Esophagus squamous epithelium (tissue), 5 donors: ENCODE data around the gene PRKG1. TPM values are rescaled to one million over a fixed set of nuclear protein-coding genes. Genes with fewer than 3 reads are reported as not detected.

Experiments
- DNase-seq: peaks from one replicate; lab custom pipeline; 2025; lab: John Stamatoyannopoulos, UW
- H3K27ac ChIP-seq, 4 donors: fragments of 200-600 bp; sonication (generic); one replicate each; pipeline ENCODE4 v1.5.1; 2016 to 2019; ENCODE audit warnings: mild to moderate bottlenecking in 1 of 4
- H3K27me3 ChIP-seq, 4 donors: fragments of 200-600 bp; sonication (generic); 1 replicate in 3 of 4; 2 replicates in 1 of 4; pipeline versions ENCODE4 v1.5.1 to v1.6.0; 2017 to 2021; ENCODE audit warnings: antibody characterized with exemption in 1 of 4
- H3K36me3 ChIP-seq, 3 donors: fragments of 200-600 bp; sonication (generic); one replicate each; pipeline ENCODE4 v1.5.1; 2016 to 2019
- H3K4me1 ChIP-seq, 3 donors: fragments of 200-600 bp; sonication (generic); one replicate each; pipeline ENCODE4 v1.5.1; 2017 to 2019
- H3K4me3 ChIP-seq, 4 donors: fragments of 200-600 bp; sonication (generic); 1 replicate in 3 of 4; 2 replicates in 1 of 4; pipeline ENCODE4 v1.5.1; 2016 to 2019; ENCODE audit warnings: mild to moderate bottlenecking in 2 of 4, moderate library complexity in 1 of 4
- H3K9me3 ChIP-seq, 3 donors: fragments of 200-600 bp; sonication (generic); one replicate each; pipeline ENCODE4 v1.5.1; 2016 to 2019
- CTCF ChIP-seq, 6 experiments: fragments of 450-650 bp in 4 of 6; fragments of 200-600 bp in 2 of 6; sonication (generic) in 2 of 6; IDR thresholded peaks; one replicate each; pipeline ENCODE4 v1.5.1; 2016 to 2019; ENCODE audit warnings: antibody characterized with exemption in 6 of 6, mild to moderate bottlenecking in 4 of 6, moderate library complexity in 4 of 6
- POLR2A ChIP-seq, 4 donors: fragments of 450-650 bp; IDR thresholded peaks; one replicate each; pipeline ENCODE4 v1.6.1; 2017; ENCODE audit warnings: antibody characterized with exemption in 4 of 4, mild to moderate bottlenecking in 4 of 4, moderate library complexity in 3 of 4
- WGBS, 2 donors: methylation state at CpG; one replicate each; pipeline ENCODE4 v1.1.5; 2018; 5-methylcytosine and 5-hydroxymethylcytosine counted together
- intact Hi-C: fragments of 100-400 bp; cut with DNase I; formaldehyde crosslinking; loops from one replicate; pipeline ENCODE4 v1.15.0; 2022
- total RNA-seq, 4 donors: library from RNA; depleted of rRNA; stranded (reverse); fragments of >200 nt; gene quantifications; one replicate each; pipeline ENCODE4 v1.1.0, GENCODE V29; 2016
- donor health status: DM: yes; HTN: yes; CAD: no.

Gene PRKG1
- total RNA-seq, 4 donors from 2014 or later: 2.0 to 10.9 (median 3.8) TPM

DNA sequence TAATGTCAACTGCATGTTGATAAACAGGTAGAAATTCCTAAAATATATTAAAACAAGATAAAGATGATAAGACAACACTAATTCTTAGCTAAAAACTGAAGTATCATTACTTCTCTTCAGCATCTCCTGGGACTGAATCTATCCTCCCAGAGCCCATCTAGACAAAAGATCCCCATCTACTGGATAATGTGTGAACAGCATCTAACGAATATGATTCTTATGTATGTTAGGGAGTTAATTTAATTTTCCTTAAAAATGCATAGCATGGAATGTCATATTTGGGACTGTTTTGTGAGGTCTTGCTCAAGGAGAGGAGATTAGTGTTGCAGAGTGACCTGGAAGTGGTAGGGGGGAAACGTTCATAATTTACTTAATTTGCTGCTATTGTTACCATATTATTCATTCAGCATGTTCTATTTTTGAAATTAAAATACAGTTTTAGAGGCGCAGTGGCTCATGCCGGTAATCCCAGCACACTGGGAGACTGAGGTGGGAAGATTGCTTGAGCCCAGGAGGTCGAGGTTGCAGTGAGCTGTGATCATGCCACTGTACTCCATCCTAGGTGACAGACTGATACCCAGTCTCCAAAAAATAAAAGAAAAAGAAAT lies 930.2 kb downstream of the PRKG1 start:
- no peak for DNase-seq
- TF ChIP-seq CTCF (IDR thresholded peaks at IDR 0.05) (peak; percentile 16 to 62 (median 28)), POLR2A (IDR thresholded peaks at IDR 0.05) (no peak)
- H3K36me3 ChIP-seq: no peaks in the 10 kb centered on the region
- H3K27ac ChIP-seq: no peak overlapping the region
- H3K4me3 ChIP-seq: no peak overlapping the region
- H3K4me1 ChIP-seq: no peaks in the 10 kb centered on the region
- no peaks in the 10 kb centered on the region for H3K9me3 ChIP-seq
- H3K27me3 ChIP-seq: no peaks in the 10 kb centered on the region
- intact Hi-C loops: no loop called here
- 41 to 56% methylated on average over 5 of the region's 5 CpGs for WGBS, 2 donors

DNA sequence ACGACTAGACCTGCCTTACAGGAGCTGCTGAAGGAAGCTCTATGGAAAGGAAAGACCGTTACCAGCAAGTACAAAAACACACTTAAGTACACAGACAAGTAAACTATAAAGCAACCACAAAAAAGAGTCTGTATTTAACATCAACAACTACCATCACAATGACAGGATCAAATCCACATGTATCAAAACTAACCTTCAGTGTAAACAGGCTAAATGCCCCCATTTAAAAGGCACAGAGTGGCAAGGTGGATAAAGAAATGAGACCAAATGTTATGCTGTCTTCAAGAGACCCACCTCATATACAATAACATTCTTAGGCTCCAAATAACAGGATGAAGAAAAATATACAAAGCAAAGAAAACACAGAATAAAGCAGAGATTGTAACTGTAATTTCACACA lies 932.8 kb downstream of the PRKG1 start:
- TF ChIP-seq CTCF (IDR thresholded peaks at IDR 0.05) (no peak), POLR2A (IDR thresholded peaks at IDR 0.05) (no peak)
- Histone ChIP-seq H3K27me3 (no peaks in the 10 kb centered on the region), H3K4me1 (no peaks in the 10 kb centered on the region), H3K36me3 (no peaks in the 10 kb centered on the region), H3K27ac (no peak overlapping the region), H3K4me3 (no peak overlapping the region), H3K9me3 (no peaks in the 10 kb centered on the region)
- DNase-seq: no peak
- intact Hi-C loops: no loop called here
- WGBS, 2 donors: 58 to 78% methylated on average over 2 of the region's 2 CpGs

DNA sequence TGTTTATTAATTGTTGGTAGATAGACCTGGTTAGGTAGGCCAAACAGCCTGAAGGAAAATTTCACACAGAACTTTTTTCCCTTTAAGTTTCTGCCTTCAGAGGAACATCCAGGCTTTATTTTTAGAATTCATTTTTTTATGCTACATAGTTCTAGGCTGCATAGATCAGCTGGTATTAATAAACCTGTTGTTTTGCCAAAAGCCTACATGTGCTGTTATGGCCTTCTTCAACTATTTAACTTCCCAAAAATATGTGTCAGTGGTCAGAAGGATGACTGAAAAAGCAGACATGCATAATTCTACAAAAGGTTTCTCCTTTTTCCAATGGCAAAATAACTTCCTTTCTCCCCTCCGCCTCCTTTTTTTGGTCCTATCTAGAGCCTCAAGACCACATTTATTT lies 936.8 kb downstream of the PRKG1 start:
- intact Hi-C loops: no loop called here
- WGBS, 2 donors: 94 to 96% methylated on average over 1 of the region's 1 CpG
- no peaks in the 10 kb centered on the region for H3K27me3 ChIP-seq
- TF ChIP-seq POLR2A (IDR thresholded peaks at IDR 0.05) (no peak), CTCF (IDR thresholded peaks at IDR 0.05) (no peak)
- no peaks in the 10 kb centered on the region for H3K36me3 ChIP-seq
- no peak overlapping the region for H3K27ac ChIP-seq
- no peaks in the 10 kb centered on the region for H3K9me3 ChIP-seq
- no peaks in the 10 kb centered on the region for H3K4me1 ChIP-seq
- DNase-seq: no peak
- H3K4me3 ChIP-seq: no peak overlapping the region

DNA sequence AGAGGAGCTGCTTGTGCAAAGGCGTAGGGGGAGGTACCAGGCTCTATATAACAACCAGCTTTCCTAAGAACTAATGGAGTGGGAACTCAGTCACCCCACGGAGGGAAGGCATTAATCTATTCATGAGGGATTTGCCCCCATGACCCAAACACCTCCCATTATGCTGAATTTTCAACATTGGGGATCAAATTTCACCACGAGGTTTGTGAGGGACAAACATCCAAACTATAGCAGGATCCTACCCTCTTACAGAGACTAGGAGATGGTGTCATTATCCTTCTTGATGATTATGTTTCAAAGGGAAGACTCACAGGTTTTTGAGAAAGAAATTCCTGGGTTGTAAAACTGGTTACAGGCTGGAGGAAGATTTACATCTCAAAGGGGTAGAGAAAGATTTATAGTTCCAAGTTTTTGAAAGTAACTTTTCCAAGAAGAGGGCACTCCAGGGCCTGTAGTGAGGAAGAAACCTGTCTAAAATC lies 944.8 kb downstream of the PRKG1 start:
- intact Hi-C loops: no loop called here
- H3K36me3 ChIP-seq: no peaks in the 10 kb centered on the region
- H3K27ac ChIP-seq: no peak overlapping the region
- TF ChIP-seq POLR2A (IDR thresholded peaks at IDR 0.05): no peak
- TF ChIP-seq CTCF (IDR thresholded peaks at IDR 0.05): no peak
- H3K4me3 ChIP-seq: no peak overlapping the region
- H3K27me3 ChIP-seq: no peaks in the 10 kb centered on the region
- WGBS, 2 donors: 28 to 36% methylated on average over 3 of the region's 3 CpGs
- no peak for DNase-seq
- H3K4me1 ChIP-seq: no peaks in the 10 kb centered on the region
- H3K9me3 ChIP-seq: no peaks in the 10 kb centered on the region

DNA sequence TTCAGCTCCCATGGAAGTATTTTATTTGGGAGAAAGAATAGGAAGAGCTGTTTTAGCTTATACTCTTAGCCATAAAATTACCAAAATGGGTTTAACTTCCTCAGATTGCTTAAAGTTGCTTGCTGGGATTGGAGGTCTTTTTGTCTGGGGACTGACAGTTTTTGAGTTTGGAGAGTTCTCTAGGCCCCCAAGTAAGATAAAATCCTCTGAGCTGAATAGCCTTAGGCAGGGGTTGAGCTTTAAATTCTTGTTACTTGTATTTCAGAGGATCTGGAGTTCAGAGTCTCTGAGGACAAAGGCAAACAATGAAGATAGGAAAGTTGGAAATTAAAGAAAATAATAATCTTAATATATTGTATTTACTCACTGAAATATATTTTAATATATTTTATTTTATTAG lies 945.4 kb downstream of the PRKG1 start:
- no peak overlapping the region for H3K4me3 ChIP-seq
- DNase-seq: no peak

More for the DNA sequence above, 945.4 kb downstream of the PRKG1 start:
- Histone ChIP-seq H3K36me3 (no peaks in the 10 kb centered on the region), H3K4me1 (no peaks in the 10 kb centered on the region), H3K27ac (no peak overlapping the region), H3K27me3 (no peaks in the 10 kb centered on the region), H3K9me3 (no peaks in the 10 kb centered on the region)
- intact Hi-C loops: no loop called here
- TF ChIP-seq POLR2A (IDR thresholded peaks at IDR 0.05) (no peak), CTCF (IDR thresholded peaks at IDR 0.05) (no peak)
